Lung (tissue), 12 donors: ENCODE results near the gene GPR107. TPM values are rescaled to one million over a fixed set of nuclear protein-coding genes. Genes with fewer than 3 reads are reported as not detected.

ENCODE experiments used
- ATAC-seq: fragments of 200-7000 bp; cut with Tn5 transposase; one replicate; pipeline ENCODE4 v1.9.1; 2020; ENCODE audit warnings: moderate number of reproducible peaks; ENCODE audit not compliant: insufficient read depth, low FRiP score
- DNase-seq, 3 donors: peaks; one replicate each; pipeline ENCODE4 v3.0.0-alpha.2; 2013 to 2017
- H3K27ac ChIP-seq, 2 donors: one replicate each; pipeline ENCODE4 v1.5.1; 2013; ENCODE audit warnings: mild to moderate bottlenecking in 2 of 2, moderate library complexity in 2 of 2, control low read depth in 1 of 2, inconsistent platforms in 1 of 2, low read depth in 1 of 2, low read length in 1 of 2
- H3K27me3 ChIP-seq, 3 donors: one replicate each; pipeline ENCODE4 v1.5.1; 2013; ENCODE audit warnings: low read length in 2 of 3; ENCODE audit not compliant: control insufficient read depth in 3 of 3, insufficient read depth in 3 of 3
- H3K36me3 ChIP-seq, 4 donors: one replicate each; pipeline ENCODE4 v1.5.1; 2013; ENCODE audit warnings: low read length in 4 of 4, mild to moderate bottlenecking in 1 of 4, moderate library complexity in 1 of 4; ENCODE audit not compliant: control insufficient read depth in 4 of 4, insufficient read depth in 4 of 4
- H3K4me1 ChIP-seq, 5 donors: one replicate each; pipeline ENCODE4 v1.5.1; 2013; ENCODE audit warnings: low read length in 5 of 5, mild to moderate bottlenecking in 2 of 5, moderate library complexity in 1 of 5; ENCODE audit not compliant: control insufficient read depth in 5 of 5, insufficient read depth in 5 of 5
- H3K4me3 ChIP-seq: one replicate; pipeline ENCODE4 v1.5.1; 2013; ENCODE audit warnings: mild to moderate bottlenecking, control low read depth, moderate library complexity
- H3K9ac ChIP-seq, 2 donors: one replicate each; pipeline ENCODE4 v1.5.1; 2013; ENCODE audit warnings: low read length in 2 of 2, control low read depth in 1 of 2; ENCODE audit not compliant: insufficient read depth in 1 of 2
- H3K9me3 ChIP-seq, 4 donors: one replicate each; pipeline ENCODE4 v1.5.1; 2013; ENCODE audit warnings: low read length in 3 of 4, mild to moderate bottlenecking in 1 of 4, moderate library complexity in 1 of 4; ENCODE audit not compliant: control insufficient read depth in 4 of 4, insufficient read depth in 3 of 4
- CTCF ChIP-seq: IDR thresholded peaks from 2 replicates; pipeline ENCODE4 v1.5.1; 2012; ENCODE audit warnings: mild to moderate bottlenecking; ENCODE audit errors: control extremely low read depth, extremely low read depth
- WGBS, 2 donors: extraction: QIAGEN DNeasy Blood & Tissue Kit; methylation state at CpG; one replicate each; pipeline ENCODE4 v1.1.7; 2013; 5-methylcytosine and 5-hydroxymethylcytosine counted together
- polyA plus RNA-seq, 2 donors: library from polyadenylated mRNA; stranded (reverse); fragments of 200-250 nt; gene quantifications; one replicate each; pipeline ENCODE4 v1.2.1, GENCODE V29; 2013
- total RNA-seq, 2 donors: library from RNA; depleted of rRNA in 1 of 2; stranded (reverse); fragments of >200 nt in 1 of 2; gene quantifications; one replicate each; pipeline ENCODE4 v1.2.1, GENCODE V29; 2014 to 2021
- donor health status: control.
- donor health status: control.
- donor health status: Bipolar disorder and iron deficiency.
- donor health status: healthy.
- donor health status: DM: yes; HTN: yes; CAD: no.

Gene GPR107
- total and polyA plus RNA-seq, 4 donors: 11.0 to 180 (median 33.2) TPM

GRCh38 chr9:130110596-130111021 is 56.9 kb downstream of the GPR107 start:
- H3K4me3 ChIP-seq: no peak overlapping the region
- no peak for TF ChIP-seq CTCF
- H3K36me3 ChIP-seq: peaks cover 8 to 23% (median 21%) of the 10 kb centered on the region in 4 donors
- no peak overlapping the region for H3K9ac ChIP-seq
- H3K4me1 ChIP-seq: peaks cover 0 to 1% (median 0%) of the 10 kb centered on the region in 5 donors
- no peak overlapping the region for H3K27ac ChIP-seq
- no peaks in the 10 kb centered on the region for H3K27me3 ChIP-seq
- ATAC-seq (no peak), DNase-seq (no peak)
- WGBS, 2 donors: 90 to 94% methylated on average over 7 of the region's 7 CpGs
- H3K9me3 ChIP-seq: no peaks in the 10 kb centered on the region

GRCh38 chr9:130111786-130112537 is 58.3 kb downstream of the GPR107 start:
- H3K36me3 ChIP-seq: peaks cover 8 to 24% (median 20%) of the 10 kb centered on the region in 4 donors
- H3K27me3 ChIP-seq: no peaks in the 10 kb centered on the region
- WGBS, 2 donors: 89 to 93% methylated on average over 30 of the region's 30 CpGs
- no peaks in the 10 kb centered on the region for H3K9me3 ChIP-seq
- TF ChIP-seq CTCF: no peak
- no peak overlapping the region for H3K9ac ChIP-seq
- no peak overlapping the region for H3K27ac ChIP-seq
- H3K4me3 ChIP-seq: no peak overlapping the region
- ATAC-seq: no peak
- H3K4me1 ChIP-seq: peaks cover 0 to 1% (median 0%) of the 10 kb centered on the region in 5 donors
- DNase-seq: no peak

GRCh38 chr9:130112538-130113151 is 58.9 kb downstream of the GPR107 start:
- no peak for TF ChIP-seq CTCF
- no peaks in the 10 kb centered on the region for H3K27me3 ChIP-seq
- no peaks in the 10 kb centered on the region for H3K9me3 ChIP-seq
- no peak overlapping the region for H3K4me3 ChIP-seq
- H3K36me3 ChIP-seq: peaks cover 8 to 27% (median 20%) of the 10 kb centered on the region in 4 donors
- H3K4me1 ChIP-seq: peaks cover 0 to 1% (median 0%) of the 10 kb centered on the region in 5 donors
- ATAC-seq: no peak
- no peak overlapping the region for H3K9ac ChIP-seq
- WGBS, 2 donors: 81 to 89% methylated on average over 3 of the region's 3 CpGs
- DNase-seq: no peak
- no peak overlapping the region for H3K27ac ChIP-seq
